ENCODE measurements around the gene SPSB2. TPM values are rescaled to one million over a fixed set of nuclear protein-coding genes. Genes with fewer than 3 reads are reported as not detected.

The SPSB2 gene
- total RNA-seq, 2 donors from 2014 or later = 9.2 to 19.1 TPM

- TF ChIP-seq CTCF (IDR thresholded peaks at IDR 0.05) = no peak
- H3K27ac ChIP-seq = no peak overlapping the region
- H3K27me3 ChIP-seq (replicated peaks; ENCODE audit: insufficient read depth) = no peaks in the 10 kb centered on the region
- peaks cover 16 to 18% of the 10 kb centered on the region in 2 donors for H3K4me1 ChIP-seq (ENCODE audit: control insufficient read depth in 1 of 2, low read depth in 2 of 2)
- no peaks in the 10 kb centered on the region for H3K9me3 ChIP-seq
- ATAC-seq (ENCODE audit: insufficient number of reproducible peaks, low FRiP score, low read depth) (no peak), DNase-seq (ENCODE audit: low spot score) (no peak)
- H3K36me3 ChIP-seq = peaks cover 13% of the 10 kb centered on the region
- no peak overlapping the region for H3K4me3 ChIP-seq
These were observed 44.6 kb upstream of the SPSB2 start for GRCh38 chr12:6917491-6918231.

GRCh38 chr12:6916426-6917200 is 43.5 kb upstream of the SPSB2 start:
- ATAC-seq (ENCODE audit: insufficient number of reproducible peaks, low FRiP score, low read depth) (no peak), DNase-seq (ENCODE audit: low spot score) (no peak)
- Histone ChIP-seq H3K27me3 (replicated peaks; ENCODE audit: insufficient read depth) (no peaks in the 10 kb centered on the region), H3K9me3 (no peaks in the 10 kb centered on the region), H3K4me1 (ENCODE audit: control insufficient read depth in 1 of 2, low read depth in 2 of 2) (peaks cover 16 to 18% of the 10 kb centered on the region in 2 donors), H3K36me3 (peaks cover 13% of the 10 kb centered on the region), H3K27ac (peak overlapping the region in 1 of 2 donors; percentile 16), H3K4me3 (no peak overlapping the region)
- no peak for TF ChIP-seq CTCF (IDR thresholded peaks at IDR 0.05)

GRCh38 chr12:6915789-6916285 is 42.7 kb upstream of the SPSB2 start:
- DNase-seq (ENCODE audit: low spot score) = no peak
- Histone ChIP-seq H3K36me3 (peaks cover 13% of the 10 kb centered on the region), H3K27me3 (replicated peaks; ENCODE audit: insufficient read depth) (no peaks in the 10 kb centered on the region), H3K27ac (peak overlapping the region in 1 of 2 donors; percentile 94), H3K9me3 (no peaks in the 10 kb centered on the region), H3K4me3 (peak overlapping the region; percentile 99), H3K4me1 (ENCODE audit: control insufficient read depth in 1 of 2, low read depth in 2 of 2) (peaks cover 16 to 18% of the 10 kb centered on the region in 2 donors)
- ATAC-seq (ENCODE audit: insufficient number of reproducible peaks, low FRiP score, low read depth) = no peak
- TF ChIP-seq CTCF (IDR thresholded peaks at IDR 0.05) = no peak

- ATAC-seq (ENCODE audit: insufficient number of reproducible peaks, low FRiP score, low read depth) = no peak
- no peaks in the 10 kb centered on the region for H3K27me3 ChIP-seq (replicated peaks; ENCODE audit: insufficient read depth)
- peak overlapping the region; percentile 94 for H3K27ac ChIP-seq
These were observed 42.1 kb upstream of the SPSB2 start for GRCh38 chr12:6914947-6915788.

More at GRCh38 chr12:6914947-6915788, 42.1 kb upstream of the SPSB2 start:
- peak overlapping the region; percentile 99 for H3K4me3 ChIP-seq
- peaks cover 13% of the 10 kb centered on the region for H3K36me3 ChIP-seq
- TF ChIP-seq CTCF (IDR thresholded peaks at IDR 0.05) = no peak
- no peak for DNase-seq (ENCODE audit: low spot score)
- no peaks in the 10 kb centered on the region for H3K9me3 ChIP-seq
- peaks cover 16 to 18% of the 10 kb centered on the region in 2 donors for H3K4me1 ChIP-seq (ENCODE audit: control insufficient read depth in 1 of 2, low read depth in 2 of 2)
